Measurements from ENCODE around the gene SACM1L.

The SACM1L gene

DNA sequence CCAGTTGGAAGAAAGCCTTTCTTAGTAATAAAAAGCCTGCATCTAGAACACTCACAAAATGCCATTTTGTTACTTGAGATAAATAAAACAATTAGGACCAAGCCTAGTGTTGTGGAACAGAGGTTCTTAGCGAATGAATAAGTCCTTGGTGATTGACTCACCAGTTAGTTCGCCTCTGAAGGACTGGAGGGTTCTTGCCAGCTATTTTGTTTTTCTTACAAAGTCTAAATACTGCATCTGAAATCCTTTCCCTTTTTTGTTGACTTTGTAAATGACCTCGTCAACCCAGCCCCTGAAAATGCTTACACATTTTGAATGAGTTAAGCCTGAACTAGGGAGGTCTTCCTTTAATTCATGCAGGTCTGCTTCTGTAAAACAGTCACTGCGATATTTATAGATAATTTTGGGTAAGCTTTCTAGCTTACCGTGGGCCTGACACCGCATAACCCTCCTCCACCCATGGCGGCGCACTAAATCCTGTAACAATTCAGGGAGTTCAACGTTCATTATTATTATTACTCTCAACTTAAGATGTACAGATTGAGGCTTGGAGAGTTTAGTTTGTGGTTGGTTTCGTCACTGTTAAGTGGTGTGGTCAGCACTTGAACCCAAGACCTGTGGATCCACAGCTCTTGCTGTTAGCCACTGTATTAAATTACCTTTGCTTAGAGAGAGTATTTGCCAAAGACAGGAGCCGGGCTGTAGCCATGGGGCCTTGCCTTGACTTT lies 45.0 kb upstream of the SACM1L start:
- Histone ChIP-seq H3K4me1 (ENCODE audit: control insufficient read depth, low read depth, low read length) (no peaks in the 10 kb centered on the region), H3K79me2 (ENCODE audit: control insufficient read depth, insufficient read depth, low read length) (peaks cover 2% of the 10 kb centered on the region), H3K18ac (ENCODE audit: low read length) (no peak overlapping the region), H3K27me3 (ENCODE audit: insufficient read depth, low read length, poor library complexity) (no peaks in the 10 kb centered on the region), H3K56ac (ENCODE audit: low read length) (no peak overlapping the region), H3K79me1 (ENCODE audit: low read length) (peaks cover 4% of the 10 kb centered on the region), H4K8ac (ENCODE audit: low read depth, low read length) (no peak overlapping the region), H3K4me2 (ENCODE audit: low read length) (no peak overlapping the region), H3K9ac (ENCODE audit: low read length) (no peak overlapping the region), H3K27ac (ENCODE audit: low read depth, low read length) (no peak overlapping the region), H4K5ac (ENCODE audit: low read length) (no peak overlapping the region), H2BK5ac (ENCODE audit: low read length) (no peak overlapping the region), H2BK15ac (replicated peaks; ENCODE audit: low read depth) (no peak overlapping the region), H3K4ac (ENCODE audit: low read depth, low read length) (no peak overlapping the region), H3K23ac (ENCODE audit: low read length) (no peak overlapping the region), H3K4me3 (ENCODE audit: low read length) (no peak overlapping the region), H2AK5ac (ENCODE audit: low read length) (no peak overlapping the region), H3K36me3 (ENCODE audit: control insufficient read depth, insufficient read depth, low read length) (no peaks in the 10 kb centered on the region), H2BK120ac (ENCODE audit: low read depth, low read length) (no peak overlapping the region)
- no peak for DNase-seq
- WGBS (ENCODE audit: extremely low coverage, insufficient coverage, low lambda C conversion rate), result no CpG with 5 or more reads among the region's 11 CpGs

DNA sequence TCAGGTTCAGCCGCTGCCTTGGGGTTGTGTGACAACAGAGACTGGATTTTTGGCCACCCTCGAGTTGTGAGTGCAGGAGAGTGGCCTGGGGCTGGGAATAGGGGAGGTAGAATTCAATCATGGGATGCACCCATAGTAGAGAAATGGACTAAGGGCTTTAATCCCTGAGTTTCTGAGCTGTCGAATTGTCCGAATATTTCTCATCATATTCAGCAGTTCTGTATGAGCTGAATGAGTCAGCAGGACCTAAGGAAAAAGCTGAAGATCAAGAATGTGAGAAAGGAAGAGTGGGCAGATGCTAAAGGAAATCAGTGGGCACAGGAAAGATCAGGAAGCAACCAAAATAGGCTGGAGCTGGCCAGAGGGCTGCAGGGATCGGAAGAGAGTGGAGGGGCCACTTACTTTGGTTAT lies 44.4 kb upstream of the SACM1L start:
- Histone ChIP-seq H3K18ac (ENCODE audit: low read length) (no peak overlapping the region), H2AK5ac (ENCODE audit: low read length) (no peak overlapping the region), H2BK120ac (ENCODE audit: low read depth, low read length) (no peak overlapping the region), H3K36me3 (ENCODE audit: control insufficient read depth, insufficient read depth, low read length) (no peaks in the 10 kb centered on the region), H3K79me1 (ENCODE audit: low read length) (peaks cover 4% of the 10 kb centered on the region), H3K4ac (ENCODE audit: low read depth, low read length) (no peak overlapping the region), H2BK5ac (ENCODE audit: low read length) (no peak overlapping the region), H4K8ac (ENCODE audit: low read depth, low read length) (no peak overlapping the region), H4K5ac (ENCODE audit: low read length) (no peak overlapping the region), H3K4me1 (ENCODE audit: control insufficient read depth, low read depth, low read length) (no peaks in the 10 kb centered on the region), H3K23ac (ENCODE audit: low read length) (no peak overlapping the region), H3K27ac (ENCODE audit: low read depth, low read length) (no peak overlapping the region), H3K27me3 (ENCODE audit: insufficient read depth, low read length, poor library complexity) (no peaks in the 10 kb centered on the region), H3K4me2 (ENCODE audit: low read length) (no peak overlapping the region), H2BK15ac (replicated peaks; ENCODE audit: low read depth) (no peak overlapping the region), H3K4me3 (ENCODE audit: low read length) (no peak overlapping the region), H3K56ac (ENCODE audit: low read length) (no peak overlapping the region), H3K9ac (ENCODE audit: low read length) (no peak overlapping the region), H3K79me2 (ENCODE audit: control insufficient read depth, insufficient read depth, low read length) (peaks cover 2% of the 10 kb centered on the region)
- DNase-seq, result no peak
- WGBS (ENCODE audit: extremely low coverage, insufficient coverage, low lambda C conversion rate), result no CpG with 5 or more reads among the region's 5 CpGs

DNA sequence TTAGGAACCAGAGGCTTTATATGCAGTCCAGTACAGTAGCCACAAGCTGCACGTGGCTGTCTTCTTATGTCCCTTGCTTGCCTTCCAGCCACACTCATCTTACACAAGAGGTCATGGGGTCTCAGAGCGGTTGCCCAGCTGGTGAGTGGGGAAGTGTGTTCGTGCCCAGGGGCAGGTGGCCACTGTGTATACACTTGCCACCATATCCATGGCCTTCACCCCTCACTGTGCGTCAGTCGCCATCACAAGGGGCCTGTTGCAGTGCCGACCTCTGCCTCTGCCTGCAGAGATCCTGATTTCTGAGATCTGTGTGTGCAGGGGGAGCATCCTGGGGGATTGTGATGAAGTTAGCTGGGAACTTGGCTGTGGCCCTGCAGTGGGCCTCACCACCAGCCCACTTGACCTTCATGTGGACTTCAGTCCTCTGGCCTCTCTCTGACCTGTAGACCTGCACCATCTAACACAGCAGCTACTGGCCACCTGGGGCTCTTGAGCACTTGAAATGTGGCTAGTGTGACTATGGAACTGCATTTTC lies 43.1 kb upstream of the SACM1L start:
- Histone ChIP-seq H3K4ac (ENCODE audit: low read depth, low read length) (no peak overlapping the region), H3K4me3 (ENCODE audit: low read length) (no peak overlapping the region), H2BK15ac (replicated peaks; ENCODE audit: low read depth) (no peak overlapping the region), H3K27ac (ENCODE audit: low read depth, low read length) (no peak overlapping the region), H3K4me2 (ENCODE audit: low read length) (no peak overlapping the region), H3K4me1 (ENCODE audit: control insufficient read depth, low read depth, low read length) (no peaks in the 10 kb centered on the region), H3K79me1 (ENCODE audit: low read length) (no peaks in the 10 kb centered on the region), H2BK5ac (ENCODE audit: low read length) (no peak overlapping the region), H3K9ac (ENCODE audit: low read length) (no peak overlapping the region), H3K36me3 (ENCODE audit: control insufficient read depth, insufficient read depth, low read length) (no peaks in the 10 kb centered on the region), H3K18ac (ENCODE audit: low read length) (no peak overlapping the region), H4K5ac (ENCODE audit: low read length) (no peak overlapping the region), H3K79me2 (ENCODE audit: control insufficient read depth, insufficient read depth, low read length) (no peaks in the 10 kb centered on the region), H3K56ac (ENCODE audit: low read length) (no peak overlapping the region), H3K27me3 (ENCODE audit: insufficient read depth, low read length, poor library complexity) (no peaks in the 10 kb centered on the region), H3K23ac (ENCODE audit: low read length) (no peak overlapping the region), H4K8ac (ENCODE audit: low read depth, low read length) (no peak overlapping the region), H2AK5ac (ENCODE audit: low read length) (no peak overlapping the region), H2BK120ac (ENCODE audit: low read depth, low read length) (no peak overlapping the region)
- DNase-seq, result no peak
- WGBS (ENCODE audit: extremely low coverage, insufficient coverage, low lambda C conversion rate), result no CpG with 5 or more reads among the region's 6 CpGs

DNA sequence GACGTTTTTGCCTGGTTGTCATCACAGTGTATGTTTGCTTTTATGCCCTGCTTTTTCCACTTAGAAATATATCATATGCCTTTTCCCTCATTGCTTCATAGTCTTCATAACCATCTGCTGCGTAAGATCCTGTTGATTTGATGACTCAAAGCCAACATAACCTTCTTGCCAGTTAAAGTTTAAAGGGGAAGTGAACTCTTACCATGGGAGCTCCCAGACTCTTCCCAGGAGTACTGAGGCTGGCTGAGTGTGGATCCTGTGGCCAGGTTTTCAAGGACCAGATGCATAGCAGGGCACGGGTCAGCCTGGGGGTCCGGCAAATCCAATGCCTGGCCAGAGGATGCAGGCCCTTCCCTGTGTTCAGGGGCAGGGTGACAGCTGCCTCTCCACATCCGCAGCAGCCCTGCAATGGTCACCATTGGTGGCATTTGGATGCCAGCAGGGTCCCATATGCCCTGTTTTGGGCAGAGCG lies 42.0 kb upstream of the SACM1L start:
- no peak overlapping the region for H2BK15ac ChIP-seq (replicated peaks; ENCODE audit: low read depth)
- H3K4me2 ChIP-seq (ENCODE audit: low read length), result no peak overlapping the region
- no peaks in the 10 kb centered on the region for H3K79me1 ChIP-seq (ENCODE audit: low read length)
- no peak overlapping the region for H3K4me3 ChIP-seq (ENCODE audit: low read length)
- H2AK5ac ChIP-seq (ENCODE audit: low read length), result no peak overlapping the region
- H2BK5ac ChIP-seq (ENCODE audit: low read length), result no peak overlapping the region
- no peak overlapping the region for H3K18ac ChIP-seq (ENCODE audit: low read length)
- no peak overlapping the region for H3K9ac ChIP-seq (ENCODE audit: low read length)
- no peak overlapping the region for H4K8ac ChIP-seq (ENCODE audit: low read depth, low read length)
- no peaks in the 10 kb centered on the region for H3K27me3 ChIP-seq (ENCODE audit: insufficient read depth, low read length, poor library complexity)
- DNase-seq, result no peak
- no peaks in the 10 kb centered on the region for H3K36me3 ChIP-seq (ENCODE audit: control insufficient read depth, insufficient read depth, low read length)
- H3K4ac ChIP-seq (ENCODE audit: low read depth, low read length), result no peak overlapping the region
- H3K56ac ChIP-seq (ENCODE audit: low read length), result no peak overlapping the region
- H3K4me1 ChIP-seq (ENCODE audit: control insufficient read depth, low read depth, low read length), result no peaks in the 10 kb centered on the region
- H3K79me2 ChIP-seq (ENCODE audit: control insufficient read depth, insufficient read depth, low read length), result no peaks in the 10 kb centered on the region
- no peak overlapping the region for H3K23ac ChIP-seq (ENCODE audit: low read length)
- H4K5ac ChIP-seq (ENCODE audit: low read length), result no peak overlapping the region
- no peak overlapping the region for H3K27ac ChIP-seq (ENCODE audit: low read depth, low read length)
- WGBS (ENCODE audit: extremely low coverage, insufficient coverage, low lambda C conversion rate), result no CpG with 5 or more reads among the region's 6 CpGs
- no peak overlapping the region for H2BK120ac ChIP-seq (ENCODE audit: low read depth, low read length)

DNA sequence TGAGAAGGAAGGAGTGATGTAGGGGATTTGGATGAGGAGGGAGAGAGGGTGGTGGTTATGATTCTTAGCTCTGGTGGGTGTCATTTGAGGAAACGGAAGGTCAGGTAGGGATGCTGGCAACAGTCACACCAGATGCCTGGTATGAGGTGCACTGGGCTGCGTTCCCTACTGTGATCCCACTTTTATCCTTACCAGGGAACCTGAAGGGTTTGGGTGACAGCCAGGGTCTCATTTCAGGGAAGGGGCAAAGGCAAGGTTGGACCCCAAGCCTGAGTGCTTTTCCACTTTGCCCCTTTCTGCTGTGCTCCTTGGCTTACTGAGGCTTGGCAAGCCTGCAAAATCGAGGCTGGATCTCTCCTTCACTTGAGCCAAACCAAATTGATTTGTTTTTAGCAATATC lies 36.0 kb upstream of the SACM1L start:
- no peak overlapping the region for H2BK15ac ChIP-seq (replicated peaks; ENCODE audit: low read depth)
- no peaks in the 10 kb centered on the region for H3K79me2 ChIP-seq (ENCODE audit: control insufficient read depth, insufficient read depth, low read length)
- WGBS (ENCODE audit: extremely low coverage, insufficient coverage, low lambda C conversion rate), result no CpG with 5 or more reads among the region's 3 CpGs
- peaks cover 1% of the 10 kb centered on the region for H3K79me1 ChIP-seq (ENCODE audit: low read length)
- no peak overlapping the region for H3K4me3 ChIP-seq (ENCODE audit: low read length)
- no peak for DNase-seq
- no peaks in the 10 kb centered on the region for H3K4me1 ChIP-seq (ENCODE audit: control insufficient read depth, low read depth, low read length)
- no peak overlapping the region for H3K4ac ChIP-seq (ENCODE audit: low read depth, low read length)
- H4K5ac ChIP-seq (ENCODE audit: low read length), result no peak overlapping the region
- no peak overlapping the region for H3K4me2 ChIP-seq (ENCODE audit: low read length)
- H3K36me3 ChIP-seq (ENCODE audit: control insufficient read depth, insufficient read depth, low read length), result no peaks in the 10 kb centered on the region
- H3K23ac ChIP-seq (ENCODE audit: low read length), result no peak overlapping the region
- H2AK5ac ChIP-seq (ENCODE audit: low read length), result no peak overlapping the region
- H4K8ac ChIP-seq (ENCODE audit: low read depth, low read length), result no peak overlapping the region
- no peaks in the 10 kb centered on the region for H3K27me3 ChIP-seq (ENCODE audit: insufficient read depth, low read length, poor library complexity)
- no peak overlapping the region for H2BK5ac ChIP-seq (ENCODE audit: low read length)
- no peak overlapping the region for H3K56ac ChIP-seq (ENCODE audit: low read length)
- H3K18ac ChIP-seq (ENCODE audit: low read length), result no peak overlapping the region
- no peak overlapping the region for H3K9ac ChIP-seq (ENCODE audit: low read length)
- H3K27ac ChIP-seq (ENCODE audit: low read depth, low read length), result no peak overlapping the region
- H2BK120ac ChIP-seq (ENCODE audit: low read depth, low read length), result no peak overlapping the region

Measured in mesendoderm (in vitro differentiated cells).